Thyroid gland (tissue), 4 donors: ENCODE measurements around the gene POMT1.

Source experiments
- CTCF ChIP-seq, 6 experiments: fragments of 200-600 bp in 3 of 6; fragments of 450-650 bp in 3 of 6; sonication (generic) in 3 of 6; IDR thresholded peaks; one replicate each; pipeline ENCODE4 v1.5.1; 2016 to 2019; ENCODE audit warnings: antibody characterized with exemption in 6 of 6, mild to moderate bottlenecking in 2 of 6, inconsistent platforms in 1 of 6, moderate library complexity in 1 of 6
- POLR2A ChIP-seq, 2 donors: fragments of 450-650 bp; IDR thresholded peaks; one replicate each; pipeline ENCODE4 v1.6.1; 2017; ENCODE audit warnings: antibody characterized with exemption in 2 of 2, mild to moderate bottlenecking in 2 of 2, moderate library complexity in 1 of 2

GRCh38 chr9:131470581-131470991, 32.1 kb upstream of the POMT1 start:
- no peak for TF ChIP-seq CTCF (IDR thresholded peaks at IDR 0.05)
- no peak for TF ChIP-seq POLR2A (IDR thresholded peaks at IDR 0.05)
